Hematopoietic multipotent progenitor cell treated with erythropoietin and hydrocortisone succinate and interleukin-3 and kit ligand, for 4 days (in vitro differentiated cells): ENCODE measurements around the gene GRM3.

Source experiments
- DNase-seq: peaks from one replicate; pipeline ENCODE4 v3.0.0-alpha.2; 2015

GRM3 gene

GRCh38 chr7:86908948-86909347, 265.2 kb downstream of the GRM3 start:
- DNase-seq, result peak; percentile 46

DNA sequence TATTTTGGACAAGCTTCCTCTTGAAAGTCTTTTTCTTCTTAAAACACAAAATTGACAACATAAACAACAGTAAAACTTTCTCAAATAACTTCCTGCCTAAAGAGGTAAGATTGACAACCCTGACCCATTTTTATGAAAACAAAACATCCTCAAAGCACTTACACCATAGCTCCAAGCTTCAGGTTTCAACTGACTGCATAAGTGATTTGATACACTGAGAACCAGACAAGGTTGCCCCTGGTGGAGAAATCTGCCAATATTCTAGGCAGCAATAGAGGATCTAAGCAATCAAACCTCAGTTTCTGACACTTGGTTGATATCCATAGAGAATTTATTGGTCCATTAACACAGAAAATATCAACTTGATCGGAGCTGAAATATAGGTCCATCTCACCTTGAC, 267.9 kb downstream of the GRM3 start:
- DNase-seq, result no peak

- no peak for DNase-seq
Measured at GRCh38 chr7:86913709-86914108, 270.0 kb downstream of the GRM3 start.
